ENCODE data around the gene TMIGD2.

DNA sequence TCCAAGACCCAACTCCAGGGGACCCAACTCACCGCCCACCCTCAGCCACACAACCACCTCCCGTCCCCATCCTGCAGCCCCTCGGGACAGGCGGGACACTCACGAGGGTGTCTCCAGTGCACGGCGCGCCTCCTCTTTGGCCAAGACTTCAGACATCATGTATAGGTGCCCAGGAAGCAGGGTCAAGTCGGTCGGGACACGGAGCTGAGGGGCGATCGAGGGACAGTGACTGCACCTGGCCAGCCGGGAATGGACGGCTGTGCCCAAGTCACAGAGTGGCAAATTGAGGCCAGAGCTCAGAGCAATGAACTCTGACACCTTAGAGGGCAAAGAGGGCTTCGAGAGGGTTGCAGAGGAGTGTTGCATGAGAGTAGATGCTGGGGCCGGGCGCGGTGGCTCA is 27.7 kb upstream of the TMIGD2 start:
- TF ChIP-seq, protein P1, sequence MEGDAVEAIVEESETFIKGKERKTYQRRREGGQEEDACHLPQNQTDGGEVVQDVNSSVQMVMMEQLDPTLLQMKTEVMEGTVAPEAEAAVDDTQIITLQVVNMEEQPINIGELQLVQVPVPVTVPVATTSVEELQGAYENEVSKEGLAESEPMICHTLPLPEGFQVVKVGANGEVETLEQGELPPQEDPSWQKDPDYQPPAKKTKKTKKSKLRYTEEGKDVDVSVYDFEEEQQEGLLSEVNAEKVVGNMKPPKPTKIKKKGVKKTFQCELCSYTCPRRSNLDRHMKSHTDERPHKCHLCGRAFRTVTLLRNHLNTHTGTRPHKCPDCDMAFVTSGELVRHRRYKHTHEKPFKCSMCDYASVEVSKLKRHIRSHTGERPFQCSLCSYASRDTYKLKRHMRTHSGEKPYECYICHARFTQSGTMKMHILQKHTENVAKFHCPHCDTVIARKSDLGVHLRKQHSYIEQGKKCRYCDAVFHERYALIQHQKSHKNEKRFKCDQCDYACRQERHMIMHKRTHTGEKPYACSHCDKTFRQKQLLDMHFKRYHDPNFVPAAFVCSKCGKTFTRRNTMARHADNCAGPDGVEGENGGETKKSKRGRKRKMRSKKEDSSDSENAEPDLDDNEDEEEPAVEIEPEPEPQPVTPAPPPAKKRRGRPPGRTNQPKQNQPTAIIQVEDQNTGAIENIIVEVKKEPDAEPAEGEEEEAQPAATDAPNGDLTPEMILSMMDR (IDR thresholded peaks at IDR 0.05) = no peak
- no peak for TF ChIP-seq EZH2phosphoT487 (IDR thresholded peaks at IDR 0.05)

Data from neural progenitor cell (in vitro differentiated cells).